ENCODE measurements around the gene ZNF385C.

DNA sequence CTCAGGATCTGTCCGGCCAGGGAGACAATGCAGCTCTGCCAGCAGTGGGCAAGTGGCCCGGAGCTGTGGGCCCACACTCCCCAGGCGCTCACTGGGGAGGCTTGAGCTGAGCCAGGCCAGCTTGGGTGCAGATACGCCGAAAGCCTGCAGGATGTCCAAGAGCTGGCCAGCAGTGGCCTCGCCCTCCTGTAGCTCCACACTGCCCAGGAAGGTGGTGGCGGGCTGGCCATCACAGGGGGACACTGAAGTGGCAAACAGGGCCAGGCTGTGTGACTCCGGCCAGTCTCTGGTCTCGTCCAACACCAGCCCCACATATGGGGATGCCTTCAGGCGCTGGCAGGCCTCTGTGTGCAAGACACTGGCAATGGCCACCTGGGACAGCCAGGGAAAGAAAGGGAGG is 57.5 kb downstream of the ZNF385C start:
- TF ChIP-seq, protein P1, sequence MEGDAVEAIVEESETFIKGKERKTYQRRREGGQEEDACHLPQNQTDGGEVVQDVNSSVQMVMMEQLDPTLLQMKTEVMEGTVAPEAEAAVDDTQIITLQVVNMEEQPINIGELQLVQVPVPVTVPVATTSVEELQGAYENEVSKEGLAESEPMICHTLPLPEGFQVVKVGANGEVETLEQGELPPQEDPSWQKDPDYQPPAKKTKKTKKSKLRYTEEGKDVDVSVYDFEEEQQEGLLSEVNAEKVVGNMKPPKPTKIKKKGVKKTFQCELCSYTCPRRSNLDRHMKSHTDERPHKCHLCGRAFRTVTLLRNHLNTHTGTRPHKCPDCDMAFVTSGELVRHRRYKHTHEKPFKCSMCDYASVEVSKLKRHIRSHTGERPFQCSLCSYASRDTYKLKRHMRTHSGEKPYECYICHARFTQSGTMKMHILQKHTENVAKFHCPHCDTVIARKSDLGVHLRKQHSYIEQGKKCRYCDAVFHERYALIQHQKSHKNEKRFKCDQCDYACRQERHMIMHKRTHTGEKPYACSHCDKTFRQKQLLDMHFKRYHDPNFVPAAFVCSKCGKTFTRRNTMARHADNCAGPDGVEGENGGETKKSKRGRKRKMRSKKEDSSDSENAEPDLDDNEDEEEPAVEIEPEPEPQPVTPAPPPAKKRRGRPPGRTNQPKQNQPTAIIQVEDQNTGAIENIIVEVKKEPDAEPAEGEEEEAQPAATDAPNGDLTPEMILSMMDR (IDR thresholded peaks at IDR 0.05 in 4 of 5, conservative IDR thresholded peaks at IDR 0.05 in 1 of 5) = no peak
- no peak for TF ChIP-seq POLR2A (IDR thresholded peaks at IDR 0.05)

Measured in gastrocnemius medialis (tissue), 4 donors.